HepG2 (cell line): Measurements from ENCODE around the gene ATP5F1A. TPM values are rescaled to one million over a fixed set of nuclear protein-coding genes. Genes with fewer than 3 reads are reported as not detected.

Experiments used
- ATAC-seq: fragments of 200-7000 bp; cut with Tn5 transposase; 3 replicates; pipeline ENCODE4 v1.9.1; 2020; ENCODE audit warnings: mild to moderate bottlenecking, moderate library complexity
- BruUV-seq: library from RNA; stranded (reverse); fragments of 400-500 nt; replicated peaks from 2 replicates; lab custom pipeline; 2021; lab: Mats Ljungman, UMichigan
- CTCF ChIA-PET: fragments of 300-600 bp; formaldehyde crosslinking; extraction: SDS; loops from one replicate; lab custom pipeline; 2021; ENCODE audit warnings: low total read pairs, inconsistent platforms, low intra/inter-chr PET ratio; lab: Yijun Ruan, JAX
- POLR2A ChIA-PET: fragments of 350-600 bp; sonication (Branson Sonifier 250); formaldehyde crosslinking; loops from one replicate; lab custom pipeline; 2020; ENCODE audit warnings: antibody characterized with exemption, inconsistent platforms; lab: Yijun Ruan, JAX
- DNase-seq: peaks from one replicate; pipeline ENCODE4 v3.0.0-alpha.2; 2015; ENCODE audit warnings: low spot score
- FAIRE-seq: peaks from 3 replicates; lab custom pipeline; 2011; peaks lifted over from hg19 to GRCh38; lab: Jason Lieb, UNC
- H2AFZ ChIP-seq: one replicate; pipeline ENCODE4 v1.6.1; 2011; ENCODE audit warnings: low read length, inconsistent platforms
- H3K27ac ChIP-seq: fragments of 300-600 bp; 3 replicates; pipeline ENCODE4 v1.8.0; 2011; ENCODE audit warnings: mixed run types, mild to moderate bottlenecking, mixed read lengths, low read length, inconsistent platforms; ENCODE audit not compliant: insufficient read depth; ENCODE audit errors: extremely low read length
- H3K27me3 ChIP-seq, 2 experiments: fragments of 200-600 bp in 1 of 2; 2 replicates in 1 of 2; 3 replicates in 1 of 2; pipeline versions ENCODE4 v1.6.0 to v1.8.0; 2011; ENCODE audit warnings: low read length in 2 of 2, mild to moderate bottlenecking in 2 of 2, moderate library complexity in 2 of 2, inconsistent platforms in 1 of 2; ENCODE audit not compliant: insufficient read depth in 2 of 2, control insufficient read depth in 1 of 2
- H3K36me3 ChIP-seq, 2 experiments: fragments of 200-600 bp in 1 of 2; replicated peaks in 1 of 2; 2 replicates in 1 of 2; 3 replicates in 1 of 2; pipeline versions ENCODE4 v1.5.1 to v1.8.0; 2011; ENCODE audit warnings: low read length in 2 of 2, inconsistent platforms in 1 of 2; ENCODE audit not compliant: insufficient read depth in 2 of 2, control insufficient read depth in 1 of 2
- H3K4me1 ChIP-seq: 2 replicates; pipeline ENCODE4 v1.5.1; 2012; ENCODE audit warnings: low read length, inconsistent platforms; ENCODE audit not compliant: insufficient read depth
- H3K4me2 ChIP-seq: 2 replicates; pipeline ENCODE4 v1.6.0; 2011; ENCODE audit warnings: low read depth, low read length, inconsistent platforms
- H3K4me3 ChIP-seq, 3 experiments: fragments of 200-600 bp in 1 of 3; sonication (generic), shearing (Covaris generic) in 1 of 3; replicated peaks in 1 of 3; 2 replicates each; pipeline ENCODE4 v1.5.1; 2011 to 2016; ENCODE audit warnings: low read length in 3 of 3, inconsistent platforms in 2 of 3, low read depth in 2 of 3, mild to moderate bottlenecking in 2 of 3, control low read depth in 1 of 3, mixed read lengths in 1 of 3; ENCODE audit not compliant: insufficient read depth in 1 of 3
- H3K79me2 ChIP-seq: one replicate; pipeline ENCODE4 v1.6.1; 2011; ENCODE audit warnings: low read length, inconsistent platforms; ENCODE audit not compliant: insufficient read depth
- H3K9ac ChIP-seq: 2 replicates; pipeline ENCODE4 v1.6.0; 2011; ENCODE audit warnings: mild to moderate bottlenecking, low read depth, low read length, inconsistent platforms; ENCODE audit not compliant: insufficient read depth
- H3K9me3 ChIP-seq: 2 replicates; pipeline ENCODE4 v1.5.1; 2012; ENCODE audit warnings: mild to moderate bottlenecking, low read length
- H4K20me1 ChIP-seq: 2 replicates; pipeline ENCODE4 v1.6.0; 2011; ENCODE audit warnings: inconsistent platforms, mild to moderate bottlenecking, low read length, moderate library complexity; ENCODE audit not compliant: insufficient read depth
- BCLAF1 ChIP-seq: fragments of 450-650 bp; IDR thresholded peaks from 2 replicates; pipeline ENCODE4 v1.6.1; 2017; ENCODE audit warnings: mild to moderate bottlenecking
- CSRNP2 ChIP-seq: sonication (generic); formaldehyde crosslinking; conservative IDR thresholded peaks from 2 replicates; pipeline ENCODE4 v1.8.0; 2022; ENCODE audit warnings: low read depth, missing genetic modification reagents
- HNF1B ChIP-seq: sonication (generic); formaldehyde crosslinking; IDR thresholded peaks from 2 replicates; pipeline ENCODE4 v1.5.1; 2020; ENCODE audit warnings: mild to moderate bottlenecking, moderate library complexity, missing genetic modification reagents
- HOXA5 ChIP-seq: sonication (generic); formaldehyde crosslinking; IDR thresholded peaks from 2 replicates; pipeline ENCODE4 v1.4.0; 2020; ENCODE audit warnings: missing genetic modification reagents
- KLF16 ChIP-seq, 2 experiments: sonication (generic) in 1 of 2; formaldehyde crosslinking in 1 of 2; IDR thresholded peaks; 2 replicates each; pipeline versions ENCODE4 v1.6.1 to v1.8.0; 2016 to 2023; ENCODE audit warnings: missing genetic modification reagents in 2 of 2, missing compliant biosample characterization in 1 of 2
- RBM22 ChIP-seq: fragments of 200-400 bp; formaldehyde crosslinking; optimal IDR thresholded peaks from 2 replicates; pipeline ENCODE3; 2017; ENCODE audit warnings: mild to moderate bottlenecking, low read length, moderate library complexity
- SKI ChIP-seq: fragments of 450-650 bp; IDR thresholded peaks from one replicate; pipeline ENCODE4 v1.6.1; 2018; ENCODE audit warnings: mild to moderate bottlenecking; ENCODE audit not compliant: partially characterized antibody
- ZNF33B ChIP-seq: sonication (generic); formaldehyde crosslinking; IDR thresholded peaks from 2 replicates; pipeline ENCODE4 v1.5.1; 2020; ENCODE audit warnings: mild to moderate bottlenecking, missing genetic modification reagents
- WGBS: methylation state at CpG from one replicate; pipeline ENCODE4 v1.1.6; 2017; ENCODE audit warnings: low lambda C conversion rate; 5-methylcytosine and 5-hydroxymethylcytosine counted together
- in situ Hi-C: cut with HindIII; loops from 2 replicates; pipeline ENCODE4 v1.10.0; 2017; ENCODE audit warnings: low pct_unique_long_range_greater_than_20kb; ENCODE audit not compliant: extremely low pct_ligation_motif_present
- intact Hi-C: fragments of 100-400 bp; cut with micrococcal nuclease; formaldehyde crosslinking; loops from one replicate; pipeline ENCODE4 v1.10.0; 2022; ENCODE audit not compliant: unreplicated experiment
- polyA plus RNA-seq, 8 experiments: library from polyadenylated mRNA; depleted of rRNA in 3 of 8; stranded (reverse) in 7 of 8; unstranded in 1 of 8; fragments of >200 nt; fragmentation: Illumina TruSeq in 4 of 8; extraction: Trizol in 4 of 8; gene quantifications; 2 replicates each; pipeline versions ENCODE4 v1.2.1 to v1.2.3, GENCODE V29; 2011 to 2016; ENCODE audit warnings: low read depth in 4 of 8, missing spikeins in 1 of 8, mixed read lengths in 1 of 8; ENCODE audit not compliant: insufficient read depth in 1 of 8
- total RNA-seq, 5 experiments: library from RNA; depleted of rRNA; stranded (reverse); fragments of >200 nt; fragmentation: Illumina TruSeq; extraction: Trizol; gene quantifications; 2 replicates each; pipeline ENCODE4 v1.2.3, GENCODE V29; 2016; ENCODE audit warnings: low read depth in 1 of 5

Gene ATP5F1A
- total and polyA plus RNA-seq, 2 of the 13 experiments (the other 11 are each of a cell fraction or from before 2014, with no cell fraction given): 459 to 922 TPM

GRCh38 chr18:46141199-46141598 lies 43.1 kb upstream of the ATP5F1A start:
- intact Hi-C loops: no loop called here
- no peak for ATAC-seq
- ChIA-PET POLR2A (no interaction called here), CTCF (no interaction called here)
- Histone ChIP-seq H4K20me1 (no peaks in the 10 kb centered on the region), H3K9me3 (no peaks in the 10 kb centered on the region), H3K27ac (no peak overlapping the region), H3K36me3 (no peaks in the 10 kb centered on the region), H2AFZ (no peak overlapping the region), H3K4me3 (no peak overlapping the region), H3K79me2 (no peaks in the 10 kb centered on the region), H3K4me1 (no peaks in the 10 kb centered on the region), H3K4me2 (no peak overlapping the region), H3K9ac (no peak overlapping the region), H3K27me3 (no peaks in the 10 kb centered on the region)
- no peak for TF ChIP-seq SKI
- TF ChIP-seq CSRNP2: no peak
- TF ChIP-seq RBM22: no peak
- TF ChIP-seq KLF16 (CRISPR knock-in tag; IDR thresholded peaks at IDR 0.05): no peak
- TF ChIP-seq BCLAF1: no peak
- TF ChIP-seq HNF1B (CRISPR knock-in tag): no peak
- no peak for TF ChIP-seq ZNF33B
- TF ChIP-seq HOXA5 (CRISPR knock-in tag): no peak
- FAIRE-seq: no peak
- in situ Hi-C loops: loop anchor here (10.0 to 25.0 kb wide), 2 partner anchors 346 to 514 kb away; partner anchors contain the start of gene LOXHD1
- BruUV-seq: no TSS peak
- DNase-seq: no peak
- WGBS: 91% methylated on average over 4 of the region's 4 CpGs
